Measurements from ENCODE around the gene EBP.

The EBP gene

DNA sequence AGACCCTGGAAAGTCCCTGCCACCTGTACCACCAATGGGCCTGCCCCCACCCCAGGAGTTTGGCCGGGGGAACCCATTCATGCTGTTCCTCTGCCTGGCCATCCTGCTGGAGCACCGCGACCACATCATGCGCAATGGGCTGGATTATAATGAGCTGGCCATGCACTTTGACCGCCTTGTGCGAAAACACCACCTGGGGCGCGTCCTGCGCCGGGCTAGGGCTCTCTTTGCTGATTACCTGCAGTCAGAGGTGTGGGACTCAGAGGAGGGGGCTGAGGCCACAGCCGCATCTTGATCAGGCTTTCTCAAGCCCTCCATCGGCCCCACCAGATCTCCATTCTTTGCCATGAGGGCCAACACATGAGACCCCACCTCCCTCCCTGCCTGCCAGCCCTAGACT, 39.1 kb downstream of the EBP start:
- DNase-seq (ENCODE audit: extremely low read depth, low read depth), result no peak
- TF ChIP-seq, protein P1, sequence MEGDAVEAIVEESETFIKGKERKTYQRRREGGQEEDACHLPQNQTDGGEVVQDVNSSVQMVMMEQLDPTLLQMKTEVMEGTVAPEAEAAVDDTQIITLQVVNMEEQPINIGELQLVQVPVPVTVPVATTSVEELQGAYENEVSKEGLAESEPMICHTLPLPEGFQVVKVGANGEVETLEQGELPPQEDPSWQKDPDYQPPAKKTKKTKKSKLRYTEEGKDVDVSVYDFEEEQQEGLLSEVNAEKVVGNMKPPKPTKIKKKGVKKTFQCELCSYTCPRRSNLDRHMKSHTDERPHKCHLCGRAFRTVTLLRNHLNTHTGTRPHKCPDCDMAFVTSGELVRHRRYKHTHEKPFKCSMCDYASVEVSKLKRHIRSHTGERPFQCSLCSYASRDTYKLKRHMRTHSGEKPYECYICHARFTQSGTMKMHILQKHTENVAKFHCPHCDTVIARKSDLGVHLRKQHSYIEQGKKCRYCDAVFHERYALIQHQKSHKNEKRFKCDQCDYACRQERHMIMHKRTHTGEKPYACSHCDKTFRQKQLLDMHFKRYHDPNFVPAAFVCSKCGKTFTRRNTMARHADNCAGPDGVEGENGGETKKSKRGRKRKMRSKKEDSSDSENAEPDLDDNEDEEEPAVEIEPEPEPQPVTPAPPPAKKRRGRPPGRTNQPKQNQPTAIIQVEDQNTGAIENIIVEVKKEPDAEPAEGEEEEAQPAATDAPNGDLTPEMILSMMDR (IDR thresholded peaks at IDR 0.05; ENCODE audit: low read depth, low read length, missing control alignments), result no peak
- H3K4me3 ChIP-seq (replicated peaks; ENCODE audit: low read depth, low read length), result no peak overlapping the region

DNA sequence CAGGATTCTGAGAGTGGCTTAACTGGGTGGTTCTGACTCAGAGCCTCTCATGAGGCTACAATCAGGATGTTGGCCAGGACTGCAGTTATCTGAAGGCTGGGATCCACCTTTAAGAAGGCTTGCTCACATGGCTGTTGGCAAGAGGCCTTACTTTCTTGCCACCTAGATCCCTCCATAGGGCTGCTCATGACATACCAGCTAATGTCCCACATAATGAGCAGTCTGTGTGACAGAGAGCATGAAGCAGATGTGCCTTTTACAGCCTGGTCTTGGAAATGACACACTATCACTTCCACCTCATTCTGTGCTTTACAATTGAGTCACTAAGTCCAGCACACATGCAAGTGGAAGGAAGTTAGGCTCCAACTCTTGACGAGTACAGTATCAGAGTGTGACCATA, 48.4 kb downstream of the EBP start:
- TF ChIP-seq, protein P1 (IDR thresholded peaks at IDR 0.05; ENCODE audit: low read depth, low read length, missing control alignments), result no peak
- no peak for DNase-seq (ENCODE audit: extremely low read depth, low read depth)
- no peak overlapping the region for H3K4me3 ChIP-seq (replicated peaks; ENCODE audit: low read depth, low read length)

DNA sequence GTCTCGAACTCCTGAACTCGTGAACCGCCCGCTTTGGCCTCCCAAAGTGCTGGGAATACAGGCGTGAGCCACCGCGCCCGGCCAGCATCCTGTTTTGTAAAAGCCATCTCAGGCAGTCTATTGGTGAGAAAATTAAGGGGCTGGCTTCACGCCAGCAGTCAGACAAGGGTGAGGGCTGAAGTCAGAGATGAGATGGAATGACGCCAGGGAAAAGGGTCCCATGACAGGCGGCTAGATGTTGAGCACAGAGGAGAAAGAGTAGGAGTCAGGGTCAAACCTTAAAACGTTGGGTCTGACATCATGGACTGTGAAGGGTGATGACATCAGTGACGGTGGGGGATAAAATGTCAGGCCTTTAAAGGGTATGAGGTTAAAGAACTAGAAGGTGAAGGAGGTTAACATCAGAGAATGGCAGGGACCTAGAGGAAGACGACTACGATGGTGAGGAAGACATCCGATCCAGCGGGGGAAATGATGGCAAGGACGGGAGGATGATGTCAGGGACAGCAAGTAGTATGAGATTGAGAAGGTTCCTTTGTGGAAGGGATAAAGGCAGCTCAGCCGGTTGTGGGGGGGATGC, 52.2 kb downstream of the EBP start:
- DNase-seq (ENCODE audit: extremely low read depth, low read depth), result no peak
- TF ChIP-seq, protein P1 (IDR thresholded peaks at IDR 0.05; ENCODE audit: low read depth, low read length, missing control alignments), result no peak
- peak overlapping the region; percentile 91 for H3K4me3 ChIP-seq (replicated peaks; ENCODE audit: low read depth, low read length)

DNA sequence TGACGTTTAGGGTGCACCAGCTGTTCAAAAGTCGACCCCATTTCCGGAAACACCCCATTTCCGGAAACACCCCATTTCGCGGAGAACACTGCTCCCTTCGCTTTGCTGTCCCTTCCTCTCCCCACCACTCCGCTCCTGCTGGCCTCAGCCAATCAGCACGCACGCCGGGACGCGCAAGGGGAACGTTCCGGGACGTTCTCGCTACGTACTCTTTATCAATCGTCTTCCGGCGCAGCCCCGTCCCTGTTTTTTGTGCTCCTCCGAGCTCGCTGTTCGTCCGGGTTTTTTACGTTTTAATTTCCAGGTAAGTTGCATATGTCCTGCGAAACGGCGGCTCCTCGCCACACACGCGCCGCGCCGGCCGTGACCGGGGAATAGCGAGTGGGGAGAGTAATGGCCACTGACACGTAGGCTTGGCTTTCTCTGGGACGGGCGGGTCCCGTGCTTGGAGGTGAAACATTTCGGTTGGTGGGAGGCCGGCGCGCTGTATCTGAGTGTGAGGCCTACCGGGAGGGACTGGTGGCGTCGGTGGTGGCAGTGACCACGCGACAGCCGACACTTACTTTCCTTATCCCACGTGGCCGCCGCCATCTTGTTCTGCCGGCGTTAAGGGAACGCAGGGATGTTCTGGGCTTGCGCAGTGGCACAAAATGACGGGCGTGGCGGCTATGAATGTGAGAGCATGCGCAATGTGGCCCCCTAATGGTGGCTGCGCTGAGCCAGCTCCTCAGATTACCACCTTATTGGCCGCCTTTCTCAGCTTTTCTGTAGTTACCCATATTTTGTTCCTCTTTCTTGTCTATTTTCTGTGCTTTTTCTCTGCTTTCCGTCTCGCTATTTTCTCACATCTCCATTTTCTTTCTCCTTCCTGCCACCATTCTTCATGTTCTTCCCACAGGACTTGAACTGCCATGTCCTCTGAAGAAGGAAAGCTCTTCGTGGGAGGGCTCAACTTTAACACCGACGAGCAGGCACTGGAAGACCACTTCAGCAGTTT, 53.0 kb downstream of the EBP start, which contains the start of gene RBM3:
RBM3 (plus strand) TSS at position 215 of the 997 bp plus-strand sequence; CDS start at position 912, 697 bp downstream.
- peak; percentile 70 for DNase-seq (ENCODE audit: extremely low read depth, low read depth)
- H3K4me3 ChIP-seq (replicated peaks; ENCODE audit: low read depth, low read length), result peak within 1 kb of the TSS; percentile 91
- TF ChIP-seq, protein P1 (IDR thresholded peaks at IDR 0.05; ENCODE audit: low read depth, low read length, missing control alignments), result peak; percentile 26

DNA sequence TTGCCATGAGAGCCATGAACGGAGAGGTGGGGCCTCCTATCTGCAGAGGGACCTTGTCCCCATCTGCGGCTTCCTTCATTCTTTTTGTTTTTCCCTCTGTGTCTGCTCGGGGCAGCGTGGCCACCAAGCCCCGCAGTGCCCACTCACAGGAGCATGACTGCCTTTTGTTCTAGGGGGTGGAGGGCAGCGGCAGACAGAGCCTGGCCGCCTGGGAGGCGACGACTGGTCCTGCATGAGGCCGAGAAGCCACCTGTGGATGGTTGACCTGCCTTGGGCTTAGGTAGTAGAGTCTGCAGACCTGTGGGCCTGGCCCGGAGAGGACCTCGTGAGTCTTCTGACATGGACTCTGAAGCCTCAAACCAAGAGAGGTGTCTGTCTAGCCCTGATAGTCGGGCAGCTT, 54.0 kb downstream of the EBP start:
- peak overlapping the region; percentile 91 for H3K4me3 ChIP-seq (replicated peaks; ENCODE audit: low read depth, low read length)
- TF ChIP-seq, protein P1 (IDR thresholded peaks at IDR 0.05; ENCODE audit: low read depth, low read length, missing control alignments), result no peak
- no peak for DNase-seq (ENCODE audit: extremely low read depth, low read depth)

DNA sequence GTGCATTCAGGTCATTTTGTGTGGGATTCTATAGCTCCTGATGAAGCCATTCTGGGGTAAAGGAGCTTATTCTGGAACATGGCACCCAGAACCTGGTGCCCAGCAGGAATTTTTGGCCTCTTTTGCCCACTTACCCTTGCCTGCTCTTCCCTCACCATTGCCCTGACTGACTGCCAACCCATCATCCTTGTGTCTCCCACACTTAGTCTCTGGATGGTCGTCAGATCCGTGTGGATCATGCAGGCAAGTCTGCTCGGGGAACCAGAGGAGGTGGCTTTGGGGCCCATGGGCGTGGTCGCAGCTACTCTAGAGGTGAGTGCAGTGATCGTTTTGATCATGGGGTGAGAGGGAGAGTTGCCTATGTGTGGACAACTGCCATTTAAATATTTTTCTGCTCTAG, 54.5 kb downstream of the EBP start:
- peak overlapping the region; percentile 91 for H3K4me3 ChIP-seq (replicated peaks; ENCODE audit: low read depth, low read length)
- DNase-seq (ENCODE audit: extremely low read depth, low read depth), result no peak
- TF ChIP-seq, protein P1 (IDR thresholded peaks at IDR 0.05; ENCODE audit: low read depth, low read length, missing control alignments), result no peak
